HepG2 (cell line): ENCODE data around the gene TBX3. TPM values are rescaled to one million over a fixed set of nuclear protein-coding genes. Genes with fewer than 3 reads are reported as not detected.

ENCODE experiments used
- BHLHE40 ChIP-seq: IDR thresholded peaks from 2 replicates; pipeline ENCODE4 v1.6.1; 2011; ENCODE audit warnings: low read length, improper control_type of control experiment
- HIVEP1 ChIP-seq: sonication (generic); formaldehyde crosslinking; IDR thresholded peaks from 2 replicates; pipeline ENCODE4 v1.4.0; 2020; ENCODE audit warnings: mild to moderate bottlenecking, missing genetic modification reagents
- HNRNPK ChIP-seq: fragments of 200-400 bp; formaldehyde crosslinking; IDR thresholded peaks from 2 replicates; pipeline ENCODE4 v1.6.1; 2018; ENCODE audit warnings: low read length, low read depth, moderate library complexity, mild to moderate bottlenecking; ENCODE audit not compliant: poor library complexity, severe bottlenecking
- KAT2B ChIP-seq: fragments of 150-350 bp; IDR thresholded peaks from 2 replicates; pipeline ENCODE4 v1.6.1; 2014; ENCODE audit warnings: low read depth, low read length, borderline replicate concordance
- KDM1A ChIP-seq: IDR thresholded peaks from 2 replicates; pipeline ENCODE4 v1.6.1; 2016; ENCODE audit warnings: missing compliant biosample characterization
- NBN ChIP-seq: fragments of 450-650 bp; conservative IDR thresholded peaks from 2 replicates; pipeline ENCODE4 v1.6.1; 2017
- NFKB2 ChIP-seq: sonication (generic); formaldehyde crosslinking; IDR thresholded peaks from 2 replicates; pipeline ENCODE4 v1.4.0; 2020; ENCODE audit warnings: missing genetic modification reagents, borderline replicate concordance
- PHF5A ChIP-seq: IDR thresholded peaks from one replicate; pipeline ENCODE4 v1.6.1; 2018; ENCODE audit warnings: low read depth, missing genetic modification reagents; ENCODE audit not compliant: unreplicated experiment
- ZFP91 ChIP-seq: sonication (generic); formaldehyde crosslinking; IDR thresholded peaks from 2 replicates; pipeline ENCODE4 v1.9.0; 2022; ENCODE audit warnings: missing genetic modification reagents, mild to moderate bottlenecking, borderline replicate concordance
- ZMYM2 ChIP-seq: sonication (generic); formaldehyde crosslinking; IDR thresholded peaks from 2 replicates; pipeline ENCODE4 v1.8.0; 2022; ENCODE audit warnings: mild to moderate bottlenecking, missing genetic modification reagents
- ZNF121 ChIP-seq: sonication (generic); formaldehyde crosslinking; IDR thresholded peaks from 2 replicates; pipeline ENCODE4 v1.5.0; 2020; ENCODE audit warnings: mild to moderate bottlenecking, missing genetic modification reagents
- ZNF460 ChIP-seq: sonication (generic); formaldehyde crosslinking; IDR thresholded peaks from 2 replicates; pipeline ENCODE4 v1.5.1; 2020; ENCODE audit warnings: missing genetic modification reagents, mild to moderate bottlenecking, borderline replicate concordance
- ZNF614 ChIP-seq: IDR thresholded peaks from 2 replicates; pipeline ENCODE4 v1.6.1; 2018; ENCODE audit warnings: missing biosample characterization, missing genetic modification reagents, inconsistent platforms, borderline replicate concordance
- polyA plus RNA-seq, 8 experiments: library from polyadenylated mRNA; depleted of rRNA in 3 of 8; stranded (reverse) in 7 of 8; unstranded in 1 of 8; fragments of >200 nt; fragmentation: Illumina TruSeq in 4 of 8; extraction: Trizol in 4 of 8; gene quantifications; 2 replicates each; pipeline versions ENCODE4 v1.2.1 to v1.2.3, GENCODE V29; 2011 to 2016; ENCODE audit warnings: low read depth in 4 of 8, missing spikeins in 1 of 8, mixed read lengths in 1 of 8; ENCODE audit not compliant: insufficient read depth in 1 of 8
- total RNA-seq, 5 experiments: library from RNA; depleted of rRNA; stranded (reverse); fragments of >200 nt; fragmentation: Illumina TruSeq; extraction: Trizol; gene quantifications; 2 replicates each; pipeline ENCODE4 v1.2.3, GENCODE V29; 2016; ENCODE audit warnings: low read depth in 1 of 5
- TF ChIP-seq, protein P1 (sequence below): sonication (generic); formaldehyde crosslinking; IDR thresholded peaks from 2 replicates; pipeline ENCODE4 v1.5.0; 2020; ENCODE audit warnings: missing genetic modification reagents
- TF ChIP-seq, protein P2 (sequence below): sonication (generic); formaldehyde crosslinking; IDR thresholded peaks from 2 replicates; pipeline ENCODE4 v1.5.0; 2020; ENCODE audit warnings: mild to moderate bottlenecking, missing genetic modification reagents
- TF ChIP-seq, protein P3 (sequence below): sonication (generic); formaldehyde crosslinking; IDR thresholded peaks from 2 replicates; pipeline ENCODE4 v1.5.1; 2020; ENCODE audit warnings: mild to moderate bottlenecking, missing genetic modification reagents, borderline replicate concordance

Gene TBX3
- total and polyA plus RNA-seq, 2 of the 13 experiments (the other 11 are each of a cell fraction or from before 2014, with no cell fraction given): 27.1 to 42.4 TPM

DNA sequence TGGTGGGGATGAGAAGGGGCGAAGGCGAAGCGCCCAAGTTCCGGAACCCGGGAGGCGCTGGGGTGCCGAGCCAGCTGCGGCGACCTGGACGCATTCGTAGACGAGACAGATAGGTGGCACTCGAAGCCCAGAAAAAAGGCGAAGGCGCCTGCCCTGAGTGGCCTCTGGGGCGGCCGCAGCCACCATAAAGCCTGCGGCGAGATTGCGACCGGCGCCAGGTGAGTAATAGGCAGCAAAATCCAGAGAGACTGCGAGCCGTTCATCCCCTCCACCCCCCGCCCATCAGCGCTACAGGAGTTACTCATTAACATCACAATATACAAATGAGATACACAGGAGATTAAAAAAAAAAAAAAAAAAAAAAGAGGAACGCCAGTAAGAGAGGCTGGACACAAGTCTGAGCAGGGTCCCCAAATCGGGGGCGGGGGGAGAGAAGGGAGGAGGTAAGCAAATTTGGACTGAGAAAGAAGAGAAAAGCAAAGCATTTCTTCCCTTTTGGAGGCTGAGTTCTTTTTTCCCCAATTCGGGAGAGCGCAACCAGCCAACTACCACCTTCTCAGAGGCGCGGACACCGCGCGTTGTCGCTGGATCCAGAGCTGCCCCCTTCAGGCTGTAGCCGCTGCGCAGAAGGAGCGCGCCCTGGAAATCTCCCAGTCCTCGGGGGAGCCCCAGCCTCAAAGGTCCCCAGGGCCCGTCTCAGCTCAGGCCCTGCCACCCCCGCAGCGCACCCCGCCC is 15.7 kb downstream of the TBX3 start (continued):
- TF ChIP-seq, protein P1, sequence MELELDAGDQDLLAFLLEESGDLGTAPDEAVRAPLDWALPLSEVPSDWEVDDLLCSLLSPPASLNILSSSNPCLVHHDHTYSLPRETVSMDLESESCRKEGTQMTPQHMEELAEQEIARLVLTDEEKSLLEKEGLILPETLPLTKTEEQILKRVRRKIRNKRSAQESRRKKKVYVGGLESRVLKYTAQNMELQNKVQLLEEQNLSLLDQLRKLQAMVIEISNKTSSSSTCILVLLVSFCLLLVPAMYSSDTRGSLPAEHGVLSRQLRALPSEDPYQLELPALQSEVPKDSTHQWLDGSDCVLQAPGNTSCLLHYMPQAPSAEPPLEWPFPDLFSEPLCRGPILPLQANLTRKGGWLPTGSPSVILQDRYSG (CRISPR knock-in tag): no peak
- TF ChIP-seq ZNF460: no peak
- TF ChIP-seq PHF5A (CRISPR knock-in tag): no peak
- no peak for TF ChIP-seq HIVEP1 (CRISPR knock-in tag)
- 0 out of 2 replicates have a peak, but pooled peaks have one; percentile 44 for TF ChIP-seq ZNF614 (CRISPR knock-in tag)
- peak; percentile 98 for TF ChIP-seq HNRNPK
- TF ChIP-seq ZMYM2 (CRISPR knock-in tag): no peak
- TF ChIP-seq NBN: no peak
- TF ChIP-seq ZFP91 (CRISPR knock-in tag): no peak
- TF ChIP-seq, protein P2, sequence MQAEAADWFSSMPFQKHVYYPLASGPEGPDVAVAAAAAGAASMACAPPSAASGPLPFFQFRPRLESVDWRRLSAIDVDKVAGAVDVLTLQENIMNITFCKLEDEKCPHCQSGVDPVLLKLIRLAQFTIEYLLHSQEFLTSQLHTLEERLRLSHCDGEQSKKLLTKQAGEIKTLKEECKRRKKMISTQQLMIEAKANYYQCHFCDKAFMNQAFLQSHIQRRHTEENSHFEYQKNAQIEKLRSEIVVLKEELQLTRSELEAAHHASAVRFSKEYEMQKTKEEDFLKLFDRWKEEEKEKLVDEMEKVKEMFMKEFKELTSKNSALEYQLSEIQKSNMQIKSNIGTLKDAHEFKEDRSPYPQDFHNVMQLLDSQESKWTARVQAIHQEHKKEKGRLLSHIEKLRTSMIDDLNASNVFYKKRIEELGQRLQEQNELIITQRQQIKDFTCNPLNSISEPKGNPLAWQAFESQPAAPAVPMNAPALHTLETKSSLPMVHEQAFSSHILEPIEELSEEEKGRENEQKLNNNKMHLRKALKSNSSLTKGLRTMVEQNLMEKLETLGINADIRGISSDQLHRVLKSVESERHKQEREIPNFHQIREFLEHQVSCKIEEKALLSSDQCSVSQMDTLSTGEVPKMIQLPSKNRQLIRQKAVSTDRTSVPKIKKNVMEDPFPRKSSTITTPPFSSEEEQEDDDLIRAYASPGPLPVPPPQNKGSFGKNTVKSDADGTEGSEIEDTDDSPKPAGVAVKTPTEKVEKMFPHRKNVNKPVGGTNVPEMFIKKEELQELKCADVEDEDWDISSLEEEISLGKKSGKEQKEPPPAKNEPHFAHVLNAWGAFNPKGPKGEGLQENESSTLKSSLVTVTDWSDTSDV (CRISPR knock-in tag): no peak
- TF ChIP-seq BHLHE40: no peak
- TF ChIP-seq KDM1A (CRISPR knock-in tag): no peak
- no peak for TF ChIP-seq ZNF121
- peak; percentile 24; the same call in 1 of the 2 replicates for TF ChIP-seq NFKB2 (CRISPR knock-in tag)
- TF ChIP-seq KAT2B: no peak
- TF ChIP-seq, protein P3, sequence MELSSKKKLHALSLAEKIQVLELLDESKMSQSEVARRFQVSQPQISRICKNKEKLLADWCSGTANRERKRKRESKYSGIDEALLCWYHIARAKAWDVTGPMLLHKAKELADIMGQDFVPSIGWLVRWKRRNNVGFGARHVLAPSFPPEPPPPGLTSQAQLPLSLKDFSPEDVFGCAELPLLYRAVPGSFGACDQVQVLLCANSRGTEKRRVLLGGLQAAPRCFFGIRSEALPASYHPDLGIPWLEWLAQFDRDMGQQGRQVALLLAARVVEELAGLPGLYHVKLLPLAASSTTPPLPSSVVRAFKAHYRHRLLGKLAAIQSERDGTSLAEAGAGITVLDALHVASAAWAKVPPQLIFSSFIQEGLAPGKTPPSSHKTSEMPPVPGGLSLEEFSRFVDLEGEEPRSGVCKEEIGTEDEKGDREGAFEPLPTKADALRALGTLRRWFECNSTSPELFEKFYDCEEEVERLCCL: no peak
